ENCODE measurements around the gene ZNF70. TPM values are rescaled to one million over a fixed set of nuclear protein-coding genes. Genes with fewer than 3 reads are reported as not detected.

The ZNF70 gene
- total RNA-seq, 2 experiments from 2014 or later, result 1.3 to 1.9 TPM

DNA sequence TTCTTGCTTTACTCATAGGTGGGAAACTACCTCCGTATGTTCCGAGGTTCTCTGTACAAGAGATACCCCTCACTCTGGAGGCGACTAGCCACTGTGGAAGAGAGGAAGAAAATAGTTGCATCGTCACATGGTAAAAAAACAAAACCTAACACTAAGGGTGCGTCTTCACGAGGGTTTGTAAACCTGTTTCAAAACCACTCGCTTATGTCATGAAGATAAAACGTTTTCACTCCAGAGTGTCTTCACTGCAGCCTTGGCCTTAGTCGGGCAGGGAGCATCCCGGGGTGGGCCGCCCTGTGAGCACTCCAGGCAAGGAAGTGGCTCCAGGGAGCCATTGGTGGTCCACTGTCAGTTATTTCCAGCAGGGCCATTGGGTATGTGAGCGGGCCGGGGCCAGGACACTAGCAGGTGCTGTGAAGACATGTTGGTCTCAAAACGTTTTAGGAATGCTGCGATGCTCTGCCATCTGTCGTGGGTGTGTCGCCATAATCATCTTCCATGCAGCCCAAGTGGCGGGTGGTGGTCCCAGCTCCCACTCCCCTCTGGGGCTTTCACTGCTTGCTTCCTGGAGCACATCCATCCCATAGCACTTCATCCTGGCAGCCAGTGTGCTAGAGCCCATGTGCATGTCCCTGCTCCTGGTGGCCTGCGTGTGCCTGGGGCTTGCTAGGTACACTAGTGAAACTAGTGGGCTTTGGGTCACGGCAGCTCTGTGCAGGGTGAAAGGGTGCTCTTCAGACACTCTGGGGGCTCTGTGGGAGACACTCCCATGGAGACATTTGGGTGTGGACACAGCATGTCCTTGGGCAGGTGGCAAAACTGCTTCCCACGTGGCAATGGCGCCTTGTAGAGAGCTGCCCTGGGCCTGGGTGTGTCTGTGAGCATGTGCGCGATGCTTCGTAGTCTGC, 41.1 kb upstream of the ZNF70 start:
- Mint-ChIP-seq H3K36me3 (ENCODE audit: low read depth) (peaks cover 62% of the 10 kb centered on the region), H3K4me1 (ENCODE audit: low read depth) (peaks cover 33% of the 10 kb centered on the region), H3K27me3 (no peaks in the 10 kb centered on the region), H3K9me3 (no peaks in the 10 kb centered on the region), H3K27ac (no peak overlapping the region), H3K4me3 (peak overlapping the region; percentile 25)
- POLR2A ChIA-PET, result no interaction called here
- ATAC-seq (ENCODE audit: poor library complexity) (no peak), DNase-seq (peak in 1 of 14 experiments; percentile 6)
- Histone ChIP-seq H3K36me3 (ENCODE audit: insufficient read depth, low read length) (peaks cover 52% of the 10 kb centered on the region), H3K27me3 (ENCODE audit: control insufficient read depth in 1 of 2, insufficient read depth in 2 of 2, low read length in 2 of 2) (no peaks in the 10 kb centered on the region), H3K4me3 (ENCODE audit: low read length) (no peak overlapping the region), H3K4me1 (ENCODE audit: insufficient read depth, low read length) (peaks cover 38% of the 10 kb centered on the region), H3K27ac (ENCODE audit: low read depth in 1 of 2, low read length in 2 of 2) (no peak overlapping the region), H3K9me3 (ENCODE audit: control insufficient read depth in 1 of 2, insufficient read depth in 1 of 2, low read length in 2 of 2) (no peaks in the 10 kb centered on the region)
- TF ChIP-seq, protein P1, sequence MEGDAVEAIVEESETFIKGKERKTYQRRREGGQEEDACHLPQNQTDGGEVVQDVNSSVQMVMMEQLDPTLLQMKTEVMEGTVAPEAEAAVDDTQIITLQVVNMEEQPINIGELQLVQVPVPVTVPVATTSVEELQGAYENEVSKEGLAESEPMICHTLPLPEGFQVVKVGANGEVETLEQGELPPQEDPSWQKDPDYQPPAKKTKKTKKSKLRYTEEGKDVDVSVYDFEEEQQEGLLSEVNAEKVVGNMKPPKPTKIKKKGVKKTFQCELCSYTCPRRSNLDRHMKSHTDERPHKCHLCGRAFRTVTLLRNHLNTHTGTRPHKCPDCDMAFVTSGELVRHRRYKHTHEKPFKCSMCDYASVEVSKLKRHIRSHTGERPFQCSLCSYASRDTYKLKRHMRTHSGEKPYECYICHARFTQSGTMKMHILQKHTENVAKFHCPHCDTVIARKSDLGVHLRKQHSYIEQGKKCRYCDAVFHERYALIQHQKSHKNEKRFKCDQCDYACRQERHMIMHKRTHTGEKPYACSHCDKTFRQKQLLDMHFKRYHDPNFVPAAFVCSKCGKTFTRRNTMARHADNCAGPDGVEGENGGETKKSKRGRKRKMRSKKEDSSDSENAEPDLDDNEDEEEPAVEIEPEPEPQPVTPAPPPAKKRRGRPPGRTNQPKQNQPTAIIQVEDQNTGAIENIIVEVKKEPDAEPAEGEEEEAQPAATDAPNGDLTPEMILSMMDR (IDR thresholded peaks at IDR 0.05), result no peak
- CTCF ChIA-PET, result no interaction called here
- intact Hi-C loops (cut with DNase I, micrococcal nuclease), result no loop called here

DNA sequence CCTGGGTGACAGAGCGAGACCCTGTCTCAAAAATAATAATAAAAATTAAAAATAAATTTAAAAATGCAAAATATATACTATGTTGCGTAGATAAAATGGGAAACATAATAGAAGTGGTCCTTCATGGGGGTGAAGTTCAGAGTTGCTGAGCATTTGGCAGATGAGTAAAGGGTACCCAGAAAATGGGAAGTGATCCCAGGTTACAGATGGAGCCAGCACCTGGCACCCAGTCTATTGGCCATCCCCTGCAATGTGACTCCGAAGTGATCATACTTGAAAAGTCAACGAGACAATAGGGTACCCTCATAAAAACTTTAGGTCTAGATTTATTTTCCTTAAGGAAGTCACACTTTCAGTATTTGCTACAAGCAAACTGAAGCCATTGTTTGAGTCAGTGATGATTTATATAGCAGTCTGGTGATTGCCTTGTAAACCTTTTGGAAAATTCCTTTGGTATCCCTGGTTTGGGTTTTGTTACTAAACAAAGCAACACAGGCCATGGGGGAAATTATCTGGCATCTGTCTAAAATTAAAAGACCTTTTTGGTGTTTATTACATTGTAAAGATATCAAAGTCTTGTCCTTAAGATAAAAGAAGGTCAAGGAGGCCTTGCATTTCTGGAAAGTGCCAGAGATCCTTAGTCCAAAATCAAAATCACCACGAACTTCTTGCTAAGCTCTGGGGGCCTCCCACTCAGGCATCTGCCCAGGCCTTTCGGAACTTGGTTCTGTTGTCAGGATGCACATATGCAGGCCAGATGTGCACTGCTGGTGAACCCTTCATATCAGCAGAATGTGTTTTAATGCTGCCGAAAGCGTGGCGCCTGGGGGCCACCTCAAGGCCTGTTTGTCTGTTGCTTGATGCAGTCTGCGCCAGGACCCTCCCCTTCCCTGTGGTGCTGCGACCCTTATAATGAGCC, 40.2 kb upstream of the ZNF70 start:
- ATAC-seq (ENCODE audit: poor library complexity) (no peak), DNase-seq (peak in 1 of 14 experiments; percentile 2)
- intact Hi-C loops (cut with DNase I, micrococcal nuclease), result no loop called here
- no peaks in the 10 kb centered on the region for H3K27me3 ChIP-seq (ENCODE audit: control insufficient read depth in 1 of 2, insufficient read depth in 2 of 2, low read length in 2 of 2)
- no peak overlapping the region for H3K27ac Mint-ChIP-seq
- no peaks in the 10 kb centered on the region for H3K9me3 Mint-ChIP-seq
- ChIA-PET CTCF (no interaction called here), POLR2A (no interaction called here)
- no peaks in the 10 kb centered on the region for H3K9me3 ChIP-seq (ENCODE audit: control insufficient read depth in 1 of 2, insufficient read depth in 1 of 2, low read length in 2 of 2)
- peaks cover 45% of the 10 kb centered on the region for H3K36me3 ChIP-seq (ENCODE audit: insufficient read depth, low read length)
- TF ChIP-seq, protein P1 (IDR thresholded peaks at IDR 0.05), result no peak
- no peaks in the 10 kb centered on the region for H3K27me3 Mint-ChIP-seq
- H3K4me1 Mint-ChIP-seq (ENCODE audit: low read depth), result peaks cover 41% of the 10 kb centered on the region
- no peak overlapping the region for H3K4me3 ChIP-seq (ENCODE audit: low read length)
- H3K4me3 Mint-ChIP-seq, result no peak overlapping the region
- H3K4me1 ChIP-seq (ENCODE audit: insufficient read depth, low read length), result peaks cover 44% of the 10 kb centered on the region
- peaks cover 55% of the 10 kb centered on the region for H3K36me3 Mint-ChIP-seq (ENCODE audit: low read depth)
- H3K27ac ChIP-seq (ENCODE audit: low read depth in 1 of 2, low read length in 2 of 2), result no peak overlapping the region

DNA sequence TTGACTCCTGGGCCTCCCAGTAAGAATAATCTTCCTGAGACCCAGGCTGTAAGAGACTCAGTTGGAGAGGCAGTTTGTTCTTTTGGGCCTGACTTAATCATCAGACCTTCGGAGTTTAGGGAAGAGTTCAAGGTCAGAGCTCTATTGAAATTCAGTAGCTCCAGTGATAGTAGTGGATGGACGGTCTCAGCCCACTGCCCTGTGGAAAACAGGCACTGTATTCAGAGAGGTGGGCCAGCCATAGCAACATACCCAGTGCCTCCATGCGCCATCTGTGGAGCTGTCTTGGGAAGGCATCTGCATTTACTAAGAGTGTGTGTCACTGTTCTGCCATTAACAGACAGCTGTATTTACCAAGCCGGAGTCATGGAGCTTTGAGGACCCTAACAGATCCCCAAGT, 38.7 kb upstream of the ZNF70 start:
- peak overlapping the region; percentile 42 for H3K27ac Mint-ChIP-seq

More for the DNA sequence above, 38.7 kb upstream of the ZNF70 start:
- POLR2A ChIA-PET, result interaction anchor here (0.7 kb wide), 1 partner anchor 93 kb away, joined by 3 read pairs; no protein-coding TSS in a partner anchor
- TF ChIP-seq, protein P1 (IDR thresholded peaks at IDR 0.05), result no peak
- no peaks in the 10 kb centered on the region for H3K27me3 ChIP-seq (ENCODE audit: control insufficient read depth in 1 of 2, insufficient read depth in 2 of 2, low read length in 2 of 2)
- H3K9me3 ChIP-seq (ENCODE audit: control insufficient read depth in 1 of 2, insufficient read depth in 1 of 2, low read length in 2 of 2), result no peaks in the 10 kb centered on the region
- H3K36me3 Mint-ChIP-seq (ENCODE audit: low read depth), result peaks cover 47% of the 10 kb centered on the region
- H3K4me1 ChIP-seq (ENCODE audit: insufficient read depth, low read length), result peaks cover 46% of the 10 kb centered on the region
- no peaks in the 10 kb centered on the region for H3K9me3 Mint-ChIP-seq
- peak in 1 of 14 experiments; percentile 7 for DNase-seq
- no peak overlapping the region for H3K4me3 ChIP-seq (ENCODE audit: low read length)
- no peak for ATAC-seq (ENCODE audit: poor library complexity)
- H3K4me3 Mint-ChIP-seq, result peak overlapping the region; percentile 67
- no peak overlapping the region for H3K27ac ChIP-seq (ENCODE audit: low read depth in 1 of 2, low read length in 2 of 2)
- H3K27me3 Mint-ChIP-seq, result no peaks in the 10 kb centered on the region
- intact Hi-C loops (cut with DNase I, micrococcal nuclease), result loop anchor here (5.0 to 10.0 kb wide), 4 partner anchors 68 to 225 kb away; partner anchors contain the start of genes CABIN1 (in 2 of the 2) and SLC2A11 (in 1 of the 2)
- CTCF ChIA-PET, result interaction anchor here (2.2 kb wide), 1 partner anchor 19 kb away, joined by 7 read pairs; no protein-coding TSS in a partner anchor
- H3K4me1 Mint-ChIP-seq (ENCODE audit: low read depth), result peaks cover 42% of the 10 kb centered on the region
- H3K36me3 ChIP-seq (ENCODE audit: insufficient read depth, low read length), result peaks cover 36% of the 10 kb centered on the region

All from CD4-positive, alpha-beta T cell (primary cell).